ENCODE results near the gene KCNJ9. TPM values are rescaled to one million over a fixed set of nuclear protein-coding genes. Genes with fewer than 3 reads are reported as not detected.

Gene KCNJ9
- under 1 TPM in 1 of 2 donors, not detected in 1; 0.51 TPM for total RNA-seq

- WGBS, result 13% methylated on average over 14 of the region's 14 CpGs
- H3K36me3 ChIP-seq, result no peaks in the 10 kb centered on the region
- no peak within 1 kb of the TSS for H3K4me3 ChIP-seq
- intact Hi-C loops (cut with DNase I), result loop anchor here (5.0 kb wide), 1 partner anchor 34 kb away; no protein-coding TSS in a partner anchor
- H3K27me3 ChIP-seq (replicated peaks; ENCODE audit: insufficient read depth), result no peaks in the 10 kb centered on the region
- TF ChIP-seq POLR2AphosphoS5 (IDR thresholded peaks at IDR 0.05), result no peak
- TF ChIP-seq POLR2A (IDR thresholded peaks at IDR 0.05), result no peak
- TF ChIP-seq, protein P1, sequence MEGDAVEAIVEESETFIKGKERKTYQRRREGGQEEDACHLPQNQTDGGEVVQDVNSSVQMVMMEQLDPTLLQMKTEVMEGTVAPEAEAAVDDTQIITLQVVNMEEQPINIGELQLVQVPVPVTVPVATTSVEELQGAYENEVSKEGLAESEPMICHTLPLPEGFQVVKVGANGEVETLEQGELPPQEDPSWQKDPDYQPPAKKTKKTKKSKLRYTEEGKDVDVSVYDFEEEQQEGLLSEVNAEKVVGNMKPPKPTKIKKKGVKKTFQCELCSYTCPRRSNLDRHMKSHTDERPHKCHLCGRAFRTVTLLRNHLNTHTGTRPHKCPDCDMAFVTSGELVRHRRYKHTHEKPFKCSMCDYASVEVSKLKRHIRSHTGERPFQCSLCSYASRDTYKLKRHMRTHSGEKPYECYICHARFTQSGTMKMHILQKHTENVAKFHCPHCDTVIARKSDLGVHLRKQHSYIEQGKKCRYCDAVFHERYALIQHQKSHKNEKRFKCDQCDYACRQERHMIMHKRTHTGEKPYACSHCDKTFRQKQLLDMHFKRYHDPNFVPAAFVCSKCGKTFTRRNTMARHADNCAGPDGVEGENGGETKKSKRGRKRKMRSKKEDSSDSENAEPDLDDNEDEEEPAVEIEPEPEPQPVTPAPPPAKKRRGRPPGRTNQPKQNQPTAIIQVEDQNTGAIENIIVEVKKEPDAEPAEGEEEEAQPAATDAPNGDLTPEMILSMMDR (IDR thresholded peaks at IDR 0.05), result no peak
- no peak for DNase-seq (ENCODE audit: low spot score)
- H3K27ac ChIP-seq, result no peak within 1 kb of the TSS
- no peaks in the 10 kb centered on the region for H3K4me1 ChIP-seq (replicated peaks)
- no peaks in the 10 kb centered on the region for H3K9me3 ChIP-seq
Observed at GRCh38 chr1:160081261-160081936, at the start of gene KCNJ9. KCNJ9 (plus strand) TSS chr1:160081538; CDS start chr1:160084031, 2,493 bp downstream.

GRCh38 chr1:160032165-160032820, 49.0 kb upstream of the KCNJ9 start:
- H3K27ac ChIP-seq, result peak overlapping the region; percentile 61 to 78
- intact Hi-C loops (cut with DNase I), result no loop called here
- WGBS, result 1% methylated on average over 18 of the region's 18 CpGs
- no peaks in the 10 kb centered on the region for H3K36me3 ChIP-seq
- no peaks in the 10 kb centered on the region for H3K27me3 ChIP-seq (replicated peaks; ENCODE audit: insufficient read depth)
- TF ChIP-seq, protein P1 (IDR thresholded peaks at IDR 0.05), result no peak
- TF ChIP-seq POLR2A (IDR thresholded peaks at IDR 0.05) (no peak), POLR2AphosphoS5 (IDR thresholded peaks at IDR 0.05) (no peak)
- H3K9me3 ChIP-seq, result no peaks in the 10 kb centered on the region
- H3K4me1 ChIP-seq (replicated peaks), result no peaks in the 10 kb centered on the region
- peak overlapping the region; percentile 55 to 71 for H3K4me3 ChIP-seq
- DNase-seq (ENCODE audit: low spot score), result no peak

- H3K27ac ChIP-seq, result no peak overlapping the region
- H3K27me3 ChIP-seq (replicated peaks; ENCODE audit: insufficient read depth), result no peaks in the 10 kb centered on the region
- H3K9me3 ChIP-seq, result no peaks in the 10 kb centered on the region
- no peaks in the 10 kb centered on the region for H3K4me1 ChIP-seq (replicated peaks)
- WGBS, result 72% methylated on average over 1 of the region's 1 CpG
- no peak overlapping the region for H3K4me3 ChIP-seq
- intact Hi-C loops (cut with DNase I), result no loop called here
- H3K36me3 ChIP-seq, result no peaks in the 10 kb centered on the region
- DNase-seq (ENCODE audit: low spot score), result no peak
- TF ChIP-seq POLR2AphosphoS5 (IDR thresholded peaks at IDR 0.05) (no peak), POLR2A (IDR thresholded peaks at IDR 0.05) (no peak)
- TF ChIP-seq, protein P1 (IDR thresholded peaks at IDR 0.05), result no peak
Observed at GRCh38 chr1:160040476-160040875, 40.9 kb upstream of the KCNJ9 start.

DNA sequence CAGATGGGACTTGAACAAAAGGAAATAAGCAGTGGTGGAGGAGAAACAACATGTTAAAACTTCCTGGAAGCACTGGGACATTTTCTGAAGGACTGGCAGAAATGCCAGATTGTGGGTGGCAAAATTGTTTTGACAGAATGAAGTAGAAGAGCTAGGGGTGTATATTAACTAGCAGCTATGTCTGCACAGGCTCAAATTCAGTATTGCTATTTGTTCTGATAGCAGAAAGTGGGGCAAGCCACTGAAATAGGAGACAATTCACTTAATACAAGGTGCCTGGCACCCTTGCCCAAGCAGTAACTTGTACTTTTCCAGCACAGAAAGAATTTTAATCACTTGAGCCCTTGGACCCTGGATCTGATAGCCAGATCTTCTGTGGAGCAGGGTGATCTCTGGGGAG, 37.8 kb upstream of the KCNJ9 start:
- Histone ChIP-seq H3K4me3 (no peak overlapping the region), H3K4me1 (replicated peaks) (no peaks in the 10 kb centered on the region), H3K9me3 (no peaks in the 10 kb centered on the region), H3K36me3 (no peaks in the 10 kb centered on the region), H3K27me3 (replicated peaks; ENCODE audit: insufficient read depth) (no peaks in the 10 kb centered on the region), H3K27ac (no peak overlapping the region)
- TF ChIP-seq, protein P1 (IDR thresholded peaks at IDR 0.05), result no peak
- TF ChIP-seq POLR2AphosphoS5 (IDR thresholded peaks at IDR 0.05), result no peak
- TF ChIP-seq POLR2A (IDR thresholded peaks at IDR 0.05), result no peak
- no peak for DNase-seq (ENCODE audit: low spot score)
- intact Hi-C loops (cut with DNase I), result no loop called here
